Measurements from ENCODE around the gene RPS6KA2.

DNA sequence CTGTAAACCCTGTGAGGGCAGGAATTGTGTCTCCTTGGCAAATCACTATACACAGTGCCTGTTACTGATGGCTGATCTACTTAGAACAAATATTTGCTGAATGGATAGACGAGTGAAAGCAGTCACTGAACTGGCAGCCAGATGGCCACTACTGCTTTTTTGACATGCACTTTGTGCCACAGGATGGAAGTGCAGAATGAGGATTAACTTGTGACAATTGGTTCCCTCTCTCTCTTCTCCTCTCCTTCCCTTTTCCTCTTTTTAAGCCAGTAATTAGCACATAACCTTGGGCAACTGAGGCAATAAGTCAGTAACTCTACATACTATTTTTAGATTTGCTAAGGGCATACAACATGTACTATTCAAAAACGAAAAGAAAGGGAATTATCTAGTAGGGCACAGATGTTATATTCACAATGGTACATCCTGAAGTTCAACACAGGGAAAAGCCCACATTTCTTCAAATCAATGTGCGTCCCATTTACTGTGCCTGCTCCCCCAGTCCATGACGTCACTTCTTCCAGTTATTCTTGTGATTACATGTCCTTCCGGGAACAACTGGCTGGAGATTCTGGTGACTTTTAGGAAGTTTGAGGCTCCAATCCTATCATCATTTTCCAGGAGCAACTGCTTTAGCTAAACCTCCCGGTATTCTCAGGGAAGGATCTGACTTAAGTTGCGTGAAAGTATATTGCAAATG lies 17.0 kb upstream of the RPS6KA2 start:
- TF ChIP-seq, protein P1, sequence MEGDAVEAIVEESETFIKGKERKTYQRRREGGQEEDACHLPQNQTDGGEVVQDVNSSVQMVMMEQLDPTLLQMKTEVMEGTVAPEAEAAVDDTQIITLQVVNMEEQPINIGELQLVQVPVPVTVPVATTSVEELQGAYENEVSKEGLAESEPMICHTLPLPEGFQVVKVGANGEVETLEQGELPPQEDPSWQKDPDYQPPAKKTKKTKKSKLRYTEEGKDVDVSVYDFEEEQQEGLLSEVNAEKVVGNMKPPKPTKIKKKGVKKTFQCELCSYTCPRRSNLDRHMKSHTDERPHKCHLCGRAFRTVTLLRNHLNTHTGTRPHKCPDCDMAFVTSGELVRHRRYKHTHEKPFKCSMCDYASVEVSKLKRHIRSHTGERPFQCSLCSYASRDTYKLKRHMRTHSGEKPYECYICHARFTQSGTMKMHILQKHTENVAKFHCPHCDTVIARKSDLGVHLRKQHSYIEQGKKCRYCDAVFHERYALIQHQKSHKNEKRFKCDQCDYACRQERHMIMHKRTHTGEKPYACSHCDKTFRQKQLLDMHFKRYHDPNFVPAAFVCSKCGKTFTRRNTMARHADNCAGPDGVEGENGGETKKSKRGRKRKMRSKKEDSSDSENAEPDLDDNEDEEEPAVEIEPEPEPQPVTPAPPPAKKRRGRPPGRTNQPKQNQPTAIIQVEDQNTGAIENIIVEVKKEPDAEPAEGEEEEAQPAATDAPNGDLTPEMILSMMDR (IDR thresholded peaks at IDR 0.05), result no peak
- TF ChIP-seq POLR2A (IDR thresholded peaks at IDR 0.05), result no peak

Measured in testis (tissue), 2 donors.